Measurements from ENCODE around the gene AIPL1. TPM values are rescaled to one million over a fixed set of nuclear protein-coding genes. Genes with fewer than 3 reads are reported as not detected.

The AIPL1 gene
- total RNA-seq, 1 donor from 2014 or later = not detected

DNA sequence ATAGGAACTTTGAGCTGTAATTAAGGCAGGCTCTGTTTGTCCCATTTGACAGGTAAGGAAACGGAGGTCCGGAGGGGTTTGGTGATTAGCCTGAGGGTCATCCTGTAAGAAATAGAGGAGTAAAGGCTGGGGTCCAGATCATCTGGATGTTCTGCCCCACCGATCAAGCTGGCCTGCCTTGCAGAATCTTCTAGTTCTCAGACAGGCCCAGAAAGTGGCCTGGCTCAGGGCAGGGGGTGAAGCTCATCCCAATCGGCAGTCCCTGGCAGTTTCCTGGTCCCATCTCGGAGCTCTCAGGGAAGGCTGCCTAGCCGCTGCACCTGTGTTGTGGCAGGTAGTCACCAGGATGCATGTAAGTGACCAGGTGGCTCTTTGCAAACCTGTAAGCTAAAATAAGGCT, 13.6 kb upstream of the AIPL1 start:
- TF ChIP-seq, protein P1, sequence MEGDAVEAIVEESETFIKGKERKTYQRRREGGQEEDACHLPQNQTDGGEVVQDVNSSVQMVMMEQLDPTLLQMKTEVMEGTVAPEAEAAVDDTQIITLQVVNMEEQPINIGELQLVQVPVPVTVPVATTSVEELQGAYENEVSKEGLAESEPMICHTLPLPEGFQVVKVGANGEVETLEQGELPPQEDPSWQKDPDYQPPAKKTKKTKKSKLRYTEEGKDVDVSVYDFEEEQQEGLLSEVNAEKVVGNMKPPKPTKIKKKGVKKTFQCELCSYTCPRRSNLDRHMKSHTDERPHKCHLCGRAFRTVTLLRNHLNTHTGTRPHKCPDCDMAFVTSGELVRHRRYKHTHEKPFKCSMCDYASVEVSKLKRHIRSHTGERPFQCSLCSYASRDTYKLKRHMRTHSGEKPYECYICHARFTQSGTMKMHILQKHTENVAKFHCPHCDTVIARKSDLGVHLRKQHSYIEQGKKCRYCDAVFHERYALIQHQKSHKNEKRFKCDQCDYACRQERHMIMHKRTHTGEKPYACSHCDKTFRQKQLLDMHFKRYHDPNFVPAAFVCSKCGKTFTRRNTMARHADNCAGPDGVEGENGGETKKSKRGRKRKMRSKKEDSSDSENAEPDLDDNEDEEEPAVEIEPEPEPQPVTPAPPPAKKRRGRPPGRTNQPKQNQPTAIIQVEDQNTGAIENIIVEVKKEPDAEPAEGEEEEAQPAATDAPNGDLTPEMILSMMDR (conservative IDR thresholded peaks at IDR 0.05; ENCODE audit: low read depth, low read length) = no peak
- no peak for DNase-seq (ENCODE audit: low read depth)
- H3K4me3 ChIP-seq (ENCODE audit: low read depth, low read length) = no peak overlapping the region

DNA sequence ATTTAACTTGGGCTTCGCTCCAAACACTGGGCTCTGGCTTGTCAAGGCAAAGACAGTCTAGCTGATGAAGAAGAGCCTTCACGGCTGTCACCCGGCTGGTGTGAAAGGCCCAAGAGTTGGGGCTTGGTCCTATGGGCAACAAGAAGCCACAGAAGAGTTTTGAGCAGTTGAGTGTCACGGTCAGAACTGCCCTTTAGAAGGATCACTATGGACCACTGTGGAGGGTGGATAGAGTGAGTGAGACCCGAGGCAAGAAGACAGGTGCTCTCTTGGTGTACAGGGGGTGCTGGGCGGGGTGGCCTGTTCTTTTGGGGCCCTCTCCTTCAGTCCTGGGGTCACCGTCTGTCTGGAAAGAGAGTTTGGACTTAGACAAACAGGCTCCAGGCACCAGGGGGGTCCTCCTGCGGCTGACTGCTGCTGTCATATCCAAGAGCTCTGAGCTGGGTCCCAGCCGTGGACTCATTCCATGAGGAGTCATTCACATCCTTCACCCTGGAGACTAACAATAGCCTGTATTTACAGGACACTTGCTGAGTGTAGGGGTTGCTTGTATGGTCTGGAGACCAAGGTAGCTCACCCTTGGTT, 11.7 kb upstream of the AIPL1 start:
- TF ChIP-seq, protein P1 (conservative IDR thresholded peaks at IDR 0.05; ENCODE audit: low read depth, low read length) = no peak
- H3K4me3 ChIP-seq (ENCODE audit: low read depth, low read length) = no peak overlapping the region
- no peak for DNase-seq (ENCODE audit: low read depth)

DNA sequence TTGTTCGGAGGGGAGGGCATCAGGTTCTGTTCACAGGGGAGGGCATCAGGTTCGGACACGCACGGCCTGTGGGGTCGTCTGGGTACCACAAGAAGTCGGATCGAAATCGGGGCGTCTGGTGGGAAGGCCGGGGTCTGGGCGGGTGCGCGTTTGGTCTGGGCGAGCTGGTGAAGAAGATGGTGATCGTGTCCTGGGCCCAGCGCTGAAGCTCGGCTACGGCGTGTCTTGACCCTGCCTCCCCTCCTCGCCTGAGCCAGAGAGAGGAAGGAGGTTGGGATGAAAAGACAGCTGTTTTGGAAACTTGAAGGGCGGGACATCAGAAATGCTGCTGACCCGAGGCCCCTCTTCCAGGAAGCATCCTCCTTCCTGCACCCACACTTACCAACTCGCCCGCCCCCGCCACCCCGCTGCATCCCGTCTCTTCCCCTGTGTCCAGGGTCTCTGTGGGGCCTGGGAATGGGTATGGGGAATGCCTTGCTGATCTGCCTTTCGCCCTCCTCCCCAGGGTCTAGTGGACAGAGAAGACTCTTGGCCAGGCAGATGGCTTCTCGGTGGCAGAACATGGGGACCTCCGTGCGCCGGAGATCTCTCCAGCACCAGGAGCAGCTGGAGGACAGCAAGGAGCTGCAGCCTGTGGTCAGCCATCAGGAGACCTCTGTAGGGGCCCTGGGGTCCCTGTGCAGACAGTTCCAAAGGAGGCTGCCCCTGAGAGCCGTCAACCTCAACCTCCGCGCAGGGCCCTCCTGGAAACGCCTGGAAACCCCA, 9.8 kb upstream of the AIPL1 start:
- H3K4me3 ChIP-seq (ENCODE audit: low read depth, low read length) = peak overlapping the region; percentile 68
- DNase-seq (ENCODE audit: low read depth) = no peak
- TF ChIP-seq, protein P1 (conservative IDR thresholded peaks at IDR 0.05; ENCODE audit: low read depth, low read length) = no peak

DNA sequence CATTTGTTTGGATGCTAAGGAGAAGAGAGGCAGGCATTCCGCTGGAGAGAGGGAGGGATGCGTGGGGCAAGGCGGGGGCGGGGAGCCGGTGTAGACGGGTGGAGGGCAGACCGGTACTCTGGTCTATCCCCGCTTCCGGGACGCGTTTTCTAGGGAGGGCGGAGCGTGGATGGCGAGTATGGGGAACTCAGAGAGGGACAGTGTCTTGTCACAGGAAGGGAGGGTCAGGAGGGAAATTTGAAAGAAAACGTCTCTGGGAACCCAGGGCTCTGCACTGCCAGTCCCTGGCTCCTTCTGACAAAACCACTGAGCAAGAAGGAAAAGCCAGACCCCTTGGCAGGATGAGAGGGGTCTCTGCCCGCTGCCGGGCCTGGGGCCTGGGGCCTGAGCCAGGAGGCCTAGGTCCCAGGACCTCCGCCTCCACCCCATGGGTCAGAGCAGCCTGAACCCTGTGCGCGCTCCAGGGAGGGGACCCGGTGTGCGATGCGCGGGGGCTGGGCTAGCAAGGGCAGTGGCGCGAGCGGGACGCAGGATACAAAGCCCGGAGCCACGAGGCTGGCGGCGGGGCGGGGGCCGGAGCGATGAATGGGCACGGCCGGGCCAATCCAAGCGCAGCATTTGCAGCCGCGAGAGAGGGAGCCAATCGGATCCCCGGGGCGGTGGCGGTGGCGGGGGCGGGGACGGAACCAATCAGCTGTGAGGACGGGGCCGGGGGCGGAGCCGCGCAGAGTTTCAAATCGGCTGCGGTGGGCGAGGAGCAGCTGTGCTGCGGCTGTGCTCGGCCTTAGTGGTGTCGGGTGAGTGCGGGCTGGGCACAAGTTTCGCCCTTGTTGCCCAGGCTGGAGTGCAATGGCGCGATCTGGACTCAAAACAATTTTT, 9.0 kb upstream of the AIPL1 start, which contains the start of gene PIMREG:
Gene PIMREG (plus strand): TSS at position 764 of the 879 bp plus-strand sequence. CDS start 656 bp downstream, outside the sequence.
- TF ChIP-seq, protein P1 (conservative IDR thresholded peaks at IDR 0.05; ENCODE audit: low read depth, low read length) = no peak
- DNase-seq (ENCODE audit: low read depth) = no peak
- peak within 1 kb of the TSS; percentile 68 for H3K4me3 ChIP-seq (ENCODE audit: low read depth, low read length)

DNA sequence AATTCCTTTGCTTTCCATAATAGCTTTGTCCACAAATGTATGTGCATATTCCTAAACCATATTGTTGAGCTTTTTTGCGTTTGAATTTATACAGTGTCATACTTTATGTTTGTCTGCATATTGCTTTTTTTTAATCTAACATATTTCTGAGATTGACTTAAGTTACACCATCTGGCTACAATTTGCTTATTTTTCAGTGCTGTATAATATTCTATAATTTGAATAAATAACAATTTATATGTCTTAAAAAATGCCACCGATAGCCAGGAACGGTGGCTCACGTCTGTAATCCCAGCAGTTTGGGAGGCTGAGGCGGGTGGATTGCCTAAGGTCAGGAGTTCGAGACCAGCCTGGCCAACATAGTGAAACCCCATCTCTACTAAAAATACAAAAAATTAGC, 7.9 kb upstream of the AIPL1 start:
- no peak for DNase-seq (ENCODE audit: low read depth)
- no peak overlapping the region for H3K4me3 ChIP-seq (ENCODE audit: low read depth, low read length)
- TF ChIP-seq, protein P1 (conservative IDR thresholded peaks at IDR 0.05; ENCODE audit: low read depth, low read length) = no peak

DNA sequence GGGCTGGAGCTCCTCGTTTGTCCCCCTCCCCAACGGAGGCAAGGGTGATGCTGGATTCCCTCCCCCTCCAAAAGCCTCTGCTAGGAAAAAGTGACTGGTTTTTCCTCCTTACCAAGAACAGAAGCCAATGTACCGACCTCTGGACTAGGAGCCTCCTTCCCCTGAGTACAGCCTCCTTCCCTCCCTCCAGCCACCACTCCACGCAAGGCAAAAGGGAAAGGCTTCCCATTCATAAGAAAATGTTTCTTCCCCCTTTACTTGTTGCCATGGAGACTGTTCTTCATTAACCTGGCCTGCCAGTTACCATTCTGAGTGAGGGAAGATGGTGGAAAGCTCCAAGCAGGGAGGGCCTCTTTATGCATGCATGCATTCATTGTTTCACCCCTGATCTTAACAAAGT, 5.0 kb upstream of the AIPL1 start:
- H3K4me3 ChIP-seq (ENCODE audit: low read depth, low read length) = no peak overlapping the region
- TF ChIP-seq, protein P1 (conservative IDR thresholded peaks at IDR 0.05; ENCODE audit: low read depth, low read length) = no peak
- DNase-seq (ENCODE audit: low read depth) = peak; percentile 74
